HG03025 (cell line): ENCODE measurements around the gene CRISPLD2.
"Not testable (repeated sequence)": the region's sequence is repeated elsewhere in the genome, so short reads cannot be mapped to it uniquely, and the experiment has no call there.

Experiments
- ATAC-seq: cut with Tn5 transposase; IDR thresholded peaks from one replicate; pipeline ENCODE4 v1.9.1; 2021; ENCODE audit warnings: mild to moderate bottlenecking, moderate library complexity; ENCODE audit not compliant: unreplicated experiment, low FRiP score

Gene CRISPLD2

DNA sequence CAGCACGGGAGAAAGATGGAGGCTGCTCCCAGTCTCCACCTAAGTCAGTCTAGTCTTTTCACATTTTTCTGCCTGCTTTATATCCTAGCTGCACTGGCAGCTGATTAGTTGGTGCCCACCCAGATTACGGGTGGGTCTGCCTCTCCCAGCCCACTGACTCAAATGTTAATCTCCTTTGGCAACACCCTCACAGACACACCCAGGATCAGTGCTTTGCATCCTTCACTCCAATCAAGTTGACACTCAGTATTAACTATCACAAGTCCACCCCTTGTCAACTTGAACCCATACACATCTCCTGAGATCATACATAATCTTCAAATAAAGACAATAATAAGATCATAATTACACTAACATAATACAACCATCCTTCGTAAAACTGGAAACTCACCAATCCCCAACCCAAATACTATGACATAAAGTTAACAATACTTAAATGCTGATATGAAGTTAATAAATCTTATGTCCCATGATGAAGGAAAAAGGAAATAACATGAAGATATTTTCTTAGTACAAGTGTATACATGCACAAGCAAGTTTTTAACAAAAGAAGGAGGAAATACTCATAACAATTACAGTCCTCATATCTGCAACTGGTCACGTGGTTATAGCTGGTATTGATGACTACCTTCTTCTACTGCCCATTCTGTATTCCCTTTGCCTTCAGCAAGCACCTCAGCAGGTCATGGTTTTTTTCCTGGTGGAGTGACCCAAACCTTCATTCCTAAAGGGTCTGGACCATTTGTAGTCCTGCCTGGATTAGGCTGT is 35.8 kb downstream of the CRISPLD2 start:
- not testable (repeated sequence) for ATAC-seq

DNA sequence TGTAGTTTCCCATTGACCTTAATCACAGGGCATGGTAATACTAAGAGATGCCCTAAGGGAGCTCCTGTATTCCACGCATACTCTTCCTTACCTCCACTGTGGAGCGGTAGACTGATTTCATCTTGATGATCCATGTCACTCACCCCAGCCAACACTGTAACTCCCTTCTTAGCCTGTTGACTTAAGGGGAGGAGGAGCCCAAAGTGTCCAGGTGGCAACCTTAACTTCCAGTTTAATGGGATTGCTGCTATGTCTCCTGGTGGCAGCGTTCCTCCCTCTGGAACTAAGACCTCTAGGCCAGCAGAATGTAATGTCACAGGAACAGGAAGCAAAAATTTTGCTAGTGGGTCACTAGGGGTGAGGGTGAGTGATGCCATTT is 36.4 kb downstream of the CRISPLD2 start:
- not testable (repeated sequence) for ATAC-seq

DNA sequence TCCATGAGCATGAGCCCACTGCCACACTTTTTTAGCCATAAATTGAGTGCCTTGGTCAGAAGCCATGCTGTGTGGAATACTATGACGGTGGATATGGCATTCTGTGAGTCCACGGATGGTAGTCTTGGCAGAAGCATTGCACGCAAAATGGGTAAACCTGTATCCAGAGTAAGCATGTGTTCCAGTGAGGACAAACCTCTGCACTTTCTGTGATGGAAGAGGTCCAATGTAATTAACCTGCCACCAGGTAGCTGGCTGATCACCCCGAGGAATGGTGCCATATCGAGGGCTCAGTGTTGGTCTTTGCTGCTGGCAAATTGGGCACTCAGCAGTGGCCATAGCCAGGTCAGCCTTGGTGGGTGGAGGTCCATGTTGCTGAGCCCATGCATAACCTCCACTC is 37.0 kb downstream of the CRISPLD2 start:
- not testable (repeated sequence) for ATAC-seq

DNA sequence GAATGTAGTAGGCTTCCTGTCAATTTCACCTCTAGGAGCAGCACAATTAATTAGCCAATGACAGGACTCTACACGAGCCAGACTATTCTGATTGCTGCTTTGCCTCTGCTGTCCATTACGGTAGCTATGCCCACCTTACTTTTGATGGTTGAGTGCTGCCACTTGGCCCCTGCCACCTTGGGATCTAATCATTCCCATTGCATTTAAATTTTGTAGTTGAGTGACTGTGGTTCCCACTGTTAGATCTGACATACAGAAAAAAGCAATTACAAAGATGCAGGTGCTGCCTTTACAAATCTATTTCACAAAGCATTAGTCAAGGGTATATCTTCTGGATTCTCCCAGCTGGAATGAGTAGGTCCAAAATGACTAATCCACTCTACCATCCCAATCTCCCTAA is 39.9 kb downstream of the CRISPLD2 start:
- ATAC-seq = no peak

DNA sequence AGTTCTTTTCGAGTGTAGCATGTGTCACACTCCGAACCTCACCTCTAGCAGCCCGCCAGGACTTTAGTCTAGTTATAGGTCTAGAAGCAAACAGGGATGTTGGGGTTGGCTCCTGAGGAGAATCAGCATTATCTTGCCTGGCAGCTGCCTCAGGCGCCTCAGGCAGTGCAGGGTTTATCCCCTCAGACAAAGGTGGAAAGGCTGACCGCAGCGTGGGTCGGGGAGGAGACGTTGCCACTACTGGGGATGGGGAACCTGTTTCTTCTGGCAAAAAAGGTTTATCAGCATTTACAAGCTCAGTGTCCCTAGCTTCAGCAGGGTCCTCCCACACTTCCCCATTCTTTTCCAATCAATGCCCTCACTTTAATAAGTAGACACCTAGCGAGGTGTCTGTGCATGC is 40.6 kb downstream of the CRISPLD2 start:
- ATAC-seq = no peak

DNA sequence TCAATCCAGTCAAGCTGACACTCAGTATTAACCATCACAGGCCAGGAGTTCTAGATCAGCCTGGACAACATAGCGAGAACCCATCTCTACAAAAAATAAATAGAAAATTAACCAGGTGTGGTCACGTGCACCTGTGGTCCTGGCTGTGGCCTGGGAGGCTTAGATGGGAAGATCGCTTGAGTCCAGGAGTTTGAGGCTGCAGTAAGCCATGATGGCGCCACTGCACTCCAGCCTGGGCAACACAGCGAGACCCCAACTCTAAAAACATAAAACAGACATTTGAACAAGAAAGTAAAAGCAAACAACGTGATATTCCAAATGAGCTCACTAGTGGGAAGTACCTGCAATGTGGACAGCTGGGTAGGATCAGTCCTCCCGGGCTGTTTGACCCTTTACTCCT is 41.9 kb downstream of the CRISPLD2 start:
- ATAC-seq = no peak

DNA sequence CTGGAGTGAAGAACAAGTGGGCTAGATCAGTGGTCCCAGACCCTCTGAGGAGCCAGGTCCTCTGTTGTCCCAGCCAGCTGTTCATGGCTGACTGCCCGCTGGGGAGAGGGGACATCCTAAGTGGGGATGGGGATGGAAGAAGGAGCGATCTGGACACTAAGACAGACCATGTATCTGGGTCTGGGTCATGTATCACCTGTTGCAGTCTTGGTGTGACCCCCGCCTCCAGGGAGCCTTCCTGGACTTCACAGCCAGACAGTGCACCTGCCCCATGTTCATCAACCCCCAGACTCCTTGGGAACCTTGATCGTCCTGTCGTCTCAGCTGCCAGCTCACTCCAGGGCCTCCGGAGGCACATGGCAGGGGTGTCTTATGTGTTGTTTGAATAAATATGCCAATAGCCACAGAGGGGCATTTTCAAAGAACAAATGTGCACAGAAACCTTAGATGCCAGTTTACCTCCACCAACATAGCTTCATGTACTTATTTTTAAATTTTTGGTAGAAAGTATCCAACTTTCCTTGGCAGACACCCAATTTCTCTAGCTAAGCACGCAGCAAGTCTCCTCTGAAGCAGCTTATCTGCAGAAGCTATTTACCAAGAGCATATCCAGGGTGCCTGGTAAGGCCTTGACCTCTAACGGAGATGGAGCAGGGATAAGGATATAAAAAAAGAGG is 43.2 kb downstream of the CRISPLD2 start:
- ATAC-seq = no peak

DNA sequence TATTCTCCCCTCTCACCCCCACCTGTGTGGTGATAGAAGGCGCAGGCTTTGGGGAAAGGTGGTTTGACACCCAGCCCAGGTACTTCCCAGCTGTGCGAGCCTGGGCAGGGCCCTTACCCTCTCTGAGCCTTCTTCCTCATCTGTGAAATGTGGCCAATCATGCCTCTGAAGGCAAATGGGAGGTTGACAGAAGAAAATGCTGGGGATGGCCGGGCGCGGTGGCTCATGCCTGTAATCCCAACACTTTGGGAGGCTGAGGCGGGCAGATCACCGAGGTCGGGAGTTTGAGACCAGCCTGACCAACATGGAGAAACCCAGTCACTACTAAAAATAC is 43.7 kb downstream of the CRISPLD2 start:
- no peak for ATAC-seq

DNA sequence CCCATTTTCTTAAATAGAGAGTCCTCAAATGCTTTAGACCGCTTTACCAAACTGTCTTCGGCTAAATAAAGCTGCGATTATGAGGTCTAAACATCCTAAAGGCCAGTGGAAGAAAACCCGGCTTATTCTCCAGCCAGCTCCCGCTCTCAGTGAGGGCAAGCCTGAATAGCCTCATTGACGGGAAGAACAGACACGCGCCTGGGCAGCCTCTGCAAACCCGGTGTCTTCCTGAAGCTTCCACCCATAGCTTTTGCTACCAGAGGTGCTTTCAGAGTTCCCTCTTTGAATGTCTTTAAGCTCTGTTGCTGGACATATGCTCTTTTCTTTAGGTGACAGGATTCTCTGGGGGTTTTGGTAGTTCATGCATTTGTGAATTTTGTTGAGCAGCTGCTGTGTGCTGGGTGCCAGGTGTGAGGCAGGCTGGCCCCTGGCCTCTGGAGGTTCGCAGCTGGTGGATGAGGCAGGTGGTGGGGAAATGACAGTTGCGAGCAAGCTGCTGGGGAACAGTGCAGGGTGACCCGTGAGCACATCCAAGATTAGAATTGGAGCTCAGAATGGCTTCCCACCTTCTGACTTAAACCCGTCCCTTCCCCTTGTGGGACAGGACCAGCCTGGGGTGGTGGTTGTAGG is 44.7 kb downstream of the CRISPLD2 start:
- ATAC-seq = no peak

DNA sequence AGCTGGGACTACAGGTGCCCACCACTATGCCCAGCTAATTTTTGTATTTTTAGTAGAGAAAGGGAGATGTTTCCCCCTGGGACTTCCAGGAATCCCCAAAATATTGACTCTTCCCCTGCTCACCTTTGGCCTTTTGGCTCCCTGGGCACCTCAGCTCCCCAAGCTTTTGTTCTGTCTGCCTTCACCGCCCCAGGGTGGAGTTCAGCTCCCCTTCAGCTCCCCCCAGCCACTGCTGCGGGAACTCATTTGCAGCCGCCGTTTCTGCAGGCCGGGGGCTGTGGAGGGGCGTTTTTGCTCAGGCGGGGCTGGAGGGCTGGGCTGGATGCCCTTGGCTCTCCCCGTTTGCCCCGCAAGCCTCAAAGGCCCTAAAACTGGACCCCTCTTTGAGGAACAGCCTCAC is 47.9 kb downstream of the CRISPLD2 start:
- ATAC-seq = no peak

DNA sequence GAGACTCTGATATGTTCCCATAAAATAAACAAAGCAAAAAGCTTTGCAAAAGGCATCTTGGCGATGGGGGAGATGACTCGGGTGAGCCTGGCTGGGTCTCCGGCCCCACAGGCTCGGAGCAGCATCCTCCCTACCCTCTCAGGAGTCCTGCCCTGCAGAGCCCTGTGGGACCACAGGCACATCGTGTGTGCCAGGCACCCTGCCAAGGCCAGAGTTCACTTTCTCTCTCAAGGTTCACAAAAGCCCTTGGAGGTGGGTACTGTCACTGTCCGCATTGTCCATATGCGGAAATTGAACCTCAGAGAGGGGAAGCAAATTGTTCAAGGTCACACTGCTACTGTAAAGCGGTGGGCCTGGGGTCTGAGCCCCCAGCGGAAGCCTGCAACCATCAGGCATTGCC is 48.5 kb downstream of the CRISPLD2 start:
- no peak for ATAC-seq

DNA sequence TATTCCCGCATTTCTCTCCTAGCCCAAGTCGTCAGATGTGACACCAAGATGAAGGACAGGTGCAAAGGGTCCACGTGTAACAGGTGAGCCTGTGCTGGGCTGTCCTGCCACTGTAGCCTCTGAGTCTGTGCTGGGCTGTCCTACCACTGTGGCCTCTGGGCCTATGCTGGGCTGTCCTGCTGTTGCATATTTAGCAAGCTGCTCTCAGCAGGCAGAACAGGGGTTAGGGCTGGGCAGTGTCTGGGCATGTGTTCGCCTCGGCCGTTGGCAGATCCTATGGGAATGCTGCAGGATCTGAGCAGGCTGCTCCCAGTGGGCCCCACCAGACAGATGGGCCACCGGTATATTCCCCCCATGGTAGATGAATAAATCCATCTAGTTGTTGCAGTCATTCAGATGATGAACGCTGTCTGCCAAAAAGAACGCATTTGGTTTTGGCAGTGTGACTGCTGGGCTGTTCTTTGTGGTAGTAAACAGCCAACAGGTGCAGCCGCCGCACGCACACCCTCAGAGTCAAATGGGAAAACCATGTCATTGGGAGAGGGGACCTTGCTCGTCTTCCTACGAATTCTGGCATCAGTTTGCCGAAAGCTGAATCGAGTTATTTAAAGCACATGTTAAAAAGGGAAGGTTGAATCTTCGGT is 49.2 kb downstream of the CRISPLD2 start:
- no peak for ATAC-seq

DNA sequence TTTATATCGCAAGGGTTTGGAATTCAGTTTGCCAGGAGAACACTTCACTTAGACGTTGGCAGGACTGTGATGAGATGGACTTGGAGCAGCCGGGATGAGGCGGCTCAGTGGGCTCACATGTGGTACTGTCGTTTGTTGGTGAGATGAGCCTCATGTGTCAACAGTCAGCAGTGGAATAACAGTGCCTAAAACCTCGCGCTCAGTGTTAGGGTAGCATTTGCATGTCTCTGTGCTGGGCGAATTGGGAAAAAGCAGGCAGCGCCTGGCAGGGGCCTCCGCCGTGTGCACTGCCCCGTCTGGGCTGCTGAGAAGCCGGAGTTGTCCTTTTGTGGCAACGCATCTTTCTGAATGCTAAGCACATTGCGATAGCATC is 49.7 kb downstream of the CRISPLD2 start:
- no peak for ATAC-seq

DNA sequence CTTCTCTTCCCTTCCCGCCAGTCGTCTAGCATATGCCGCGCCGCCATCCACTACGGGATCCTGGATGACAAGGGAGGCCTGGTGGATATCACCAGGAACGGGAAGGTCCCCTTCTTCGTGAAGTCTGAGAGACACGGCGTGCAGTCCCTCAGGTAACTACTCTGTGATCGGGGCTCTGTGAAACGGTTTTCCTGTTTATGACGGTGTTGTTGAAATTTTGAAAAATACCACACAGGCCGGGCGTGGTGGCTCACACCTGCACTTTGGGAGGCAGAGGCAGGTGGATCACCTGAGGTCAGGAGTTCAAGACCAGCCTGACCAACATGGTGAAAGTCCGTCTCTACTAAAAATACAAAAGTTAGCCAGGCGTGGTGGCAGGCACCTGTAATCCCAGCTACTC is 53.2 kb downstream of the CRISPLD2 start:
- not testable (repeated sequence) for ATAC-seq

DNA sequence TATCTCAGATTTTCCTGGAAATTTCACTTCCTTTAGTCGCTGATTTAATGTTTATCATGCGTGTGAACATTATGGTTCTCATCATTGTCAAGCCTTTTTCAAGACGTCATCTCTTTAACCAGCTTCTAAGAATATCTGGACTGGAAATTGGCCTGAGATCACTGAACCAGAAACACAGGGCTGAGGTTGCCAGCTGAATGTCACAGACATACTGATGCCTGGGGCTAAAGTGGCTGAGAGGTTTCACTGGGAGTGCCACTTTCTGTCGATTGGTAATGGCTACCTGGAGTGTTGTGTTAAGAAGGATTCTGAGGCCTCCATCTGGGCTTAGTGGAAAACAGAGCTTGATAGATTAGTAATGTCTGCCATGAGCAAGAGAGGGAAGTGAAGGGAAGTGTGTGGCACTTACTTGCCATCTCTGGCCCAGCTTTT is 54.2 kb downstream of the CRISPLD2 start:
- ATAC-seq = no peak

DNA sequence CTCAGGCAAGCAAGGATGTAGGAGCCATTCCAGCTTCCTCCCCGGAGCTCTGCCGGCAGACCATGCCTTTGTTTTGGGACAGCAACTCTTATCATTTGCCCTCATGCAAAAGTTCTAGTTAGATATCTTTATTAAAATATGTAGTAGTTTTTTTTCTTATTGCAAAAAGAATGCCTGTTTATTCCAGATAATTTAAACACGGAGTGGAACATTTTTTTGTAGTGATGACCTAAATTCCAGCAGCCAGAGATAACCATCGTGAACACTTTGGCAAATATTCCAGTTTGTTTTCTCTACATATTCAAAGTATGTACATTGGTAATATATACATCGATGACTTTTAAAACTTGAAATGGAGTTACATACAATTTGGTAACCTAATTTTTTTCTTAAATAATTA is 54.8 kb downstream of the CRISPLD2 start:
- no peak for ATAC-seq

DNA sequence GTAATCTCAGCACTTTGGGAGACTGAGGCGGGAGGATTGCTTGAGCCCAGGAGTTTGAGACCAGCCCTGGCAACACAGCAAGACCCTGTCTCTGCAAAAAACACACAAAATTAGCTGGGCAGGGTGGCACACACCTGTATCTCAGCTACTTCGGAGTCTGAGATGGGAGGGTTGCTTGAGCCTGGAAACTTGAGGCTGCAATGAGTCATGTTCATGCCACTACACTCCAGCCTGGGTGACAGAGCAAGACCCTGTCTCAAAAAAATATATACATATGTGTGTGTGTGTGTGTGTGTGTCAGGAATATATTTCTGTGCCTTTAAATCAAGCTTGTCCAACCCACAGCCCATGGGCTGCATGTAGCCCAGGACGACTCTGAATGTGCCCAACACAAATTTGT is 55.2 kb downstream of the CRISPLD2 start:
- ATAC-seq = no peak

DNA sequence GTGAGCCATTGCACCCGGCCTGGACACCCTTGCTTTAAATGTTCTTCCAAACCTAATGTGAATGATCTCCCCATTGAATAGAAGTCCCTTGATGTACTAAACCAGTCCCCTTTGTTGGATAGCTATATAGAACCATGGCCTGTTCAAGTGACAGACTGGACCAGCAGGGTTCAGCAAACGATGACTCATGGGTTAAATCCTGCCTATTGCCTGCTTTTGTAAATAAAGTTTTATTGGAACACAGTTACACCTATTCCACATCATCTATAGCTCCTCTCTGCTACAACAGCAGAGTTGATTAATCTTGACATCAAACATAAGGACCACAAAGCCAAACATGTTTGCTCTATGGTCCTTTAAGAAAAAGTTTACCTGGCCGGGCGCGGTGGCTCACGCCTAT is 56.1 kb downstream of the CRISPLD2 start:
- no peak for ATAC-seq

DNA sequence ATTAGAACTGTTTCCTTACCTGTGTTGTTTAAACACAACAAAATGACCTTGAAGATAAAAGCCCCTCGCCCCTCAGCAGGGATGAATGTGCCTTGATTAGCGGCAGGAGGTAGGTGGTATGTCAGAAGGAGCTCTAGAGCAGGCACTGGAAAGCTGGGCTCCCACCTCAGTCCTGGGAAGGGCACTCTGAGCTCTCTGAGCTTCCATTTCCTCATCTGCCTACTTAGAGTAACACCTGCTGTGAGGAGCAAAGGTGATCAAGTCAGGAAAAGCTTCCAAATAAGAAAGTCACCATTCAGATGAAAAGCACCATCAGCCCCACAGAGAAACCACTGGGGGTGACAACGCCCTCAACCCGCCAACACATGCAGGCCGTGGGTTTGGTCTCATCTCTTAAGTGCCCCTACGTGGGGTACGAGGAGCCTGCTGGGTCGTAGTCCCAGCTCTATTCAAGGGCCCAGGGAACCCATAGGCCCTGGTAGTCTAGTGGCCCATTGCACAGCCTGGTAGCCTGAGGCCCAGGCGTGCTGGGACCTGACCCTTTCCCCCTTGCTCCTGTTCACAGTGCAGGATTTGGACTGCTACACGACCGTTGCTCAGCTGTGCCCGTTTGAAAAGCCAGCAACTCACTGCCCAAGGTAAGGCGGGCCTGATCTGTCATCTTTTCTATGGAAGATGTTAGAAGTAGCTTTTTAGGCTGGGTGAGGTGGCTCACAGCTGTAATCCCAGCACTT is 57.3 kb downstream of the CRISPLD2 start:
- no peak for ATAC-seq

DNA sequence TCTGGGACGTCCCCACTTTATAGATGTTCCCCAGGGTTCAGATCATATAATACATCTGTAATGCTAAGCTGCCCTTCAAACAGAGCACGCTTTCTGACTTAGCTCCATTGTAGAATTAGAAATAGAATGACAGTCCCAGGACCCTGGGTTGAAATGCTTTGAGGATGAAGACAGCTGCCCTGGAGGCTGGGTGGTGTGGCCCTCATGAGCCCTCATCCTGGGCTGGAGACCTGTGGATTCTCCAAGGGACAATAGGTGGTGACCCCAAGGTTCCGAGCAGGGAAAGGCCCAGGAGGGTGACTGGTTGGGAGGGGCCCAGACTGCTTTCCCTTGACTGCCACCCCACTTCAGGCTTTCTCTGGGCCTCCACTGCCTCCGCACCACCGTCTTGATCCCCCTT is 59.0 kb downstream of the CRISPLD2 start:
- ATAC-seq = no peak
